GM10266 (cell line): ENCODE data around the gene LZTR1.

Experiments used
- DNase-seq: peaks from one replicate; pipeline ENCODE4 v3.0.0; 2012; ENCODE audit errors: extremely low spot score
- TF ChIP-seq, protein P1 (sequence below): IDR thresholded peaks from 2 replicates; pipeline ENCODE4 v1.5.1; 2012; ENCODE audit warnings: mild to moderate bottlenecking, low read depth; ENCODE audit not compliant: control insufficient read depth, insufficient read depth; ENCODE audit errors: missing control alignments

LZTR1 gene

DNA sequence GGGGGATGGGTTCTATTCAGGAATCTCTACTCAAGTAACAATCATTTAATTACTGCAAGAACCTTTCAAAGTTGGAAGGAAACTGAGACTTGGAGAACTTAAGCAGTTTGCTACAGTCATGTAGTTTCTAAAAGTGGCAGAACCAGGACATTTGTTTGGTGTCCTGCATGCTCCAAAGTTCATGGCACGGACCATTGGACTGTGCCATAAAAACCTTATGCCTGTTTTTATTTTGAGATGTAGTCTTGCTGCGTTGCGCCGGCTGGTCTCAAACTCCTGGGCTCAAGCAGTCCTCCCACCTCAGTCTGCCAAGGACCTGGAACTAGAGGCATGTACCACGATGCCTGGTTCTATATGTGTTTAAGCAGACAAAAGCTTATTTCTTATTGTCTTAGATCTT is 33.6 kb upstream of the LZTR1 start:
- no peak for DNase-seq
- TF ChIP-seq, protein P1, sequence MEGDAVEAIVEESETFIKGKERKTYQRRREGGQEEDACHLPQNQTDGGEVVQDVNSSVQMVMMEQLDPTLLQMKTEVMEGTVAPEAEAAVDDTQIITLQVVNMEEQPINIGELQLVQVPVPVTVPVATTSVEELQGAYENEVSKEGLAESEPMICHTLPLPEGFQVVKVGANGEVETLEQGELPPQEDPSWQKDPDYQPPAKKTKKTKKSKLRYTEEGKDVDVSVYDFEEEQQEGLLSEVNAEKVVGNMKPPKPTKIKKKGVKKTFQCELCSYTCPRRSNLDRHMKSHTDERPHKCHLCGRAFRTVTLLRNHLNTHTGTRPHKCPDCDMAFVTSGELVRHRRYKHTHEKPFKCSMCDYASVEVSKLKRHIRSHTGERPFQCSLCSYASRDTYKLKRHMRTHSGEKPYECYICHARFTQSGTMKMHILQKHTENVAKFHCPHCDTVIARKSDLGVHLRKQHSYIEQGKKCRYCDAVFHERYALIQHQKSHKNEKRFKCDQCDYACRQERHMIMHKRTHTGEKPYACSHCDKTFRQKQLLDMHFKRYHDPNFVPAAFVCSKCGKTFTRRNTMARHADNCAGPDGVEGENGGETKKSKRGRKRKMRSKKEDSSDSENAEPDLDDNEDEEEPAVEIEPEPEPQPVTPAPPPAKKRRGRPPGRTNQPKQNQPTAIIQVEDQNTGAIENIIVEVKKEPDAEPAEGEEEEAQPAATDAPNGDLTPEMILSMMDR = no peak

DNA sequence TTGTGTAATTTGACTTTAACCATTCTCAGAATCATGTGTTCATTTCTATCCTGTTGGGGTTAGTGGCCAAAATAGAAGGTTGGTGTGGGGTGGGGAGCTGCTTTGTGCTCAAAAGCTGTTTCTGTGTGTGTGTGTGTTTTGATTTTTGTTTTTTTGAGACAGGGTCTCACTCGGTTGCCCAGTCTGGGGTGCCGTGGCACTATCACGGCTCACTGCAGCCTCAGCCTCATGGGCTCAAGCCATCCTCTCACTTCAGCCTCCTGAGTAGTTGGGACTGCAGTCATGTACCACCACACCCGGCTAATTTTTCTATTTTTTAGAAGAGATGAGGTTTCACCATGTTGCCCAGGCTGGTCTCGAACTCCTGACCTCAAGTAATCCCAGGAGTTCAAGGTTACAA is 33.1 kb upstream of the LZTR1 start:
- TF ChIP-seq, protein P1 = no peak
- no peak for DNase-seq

DNA sequence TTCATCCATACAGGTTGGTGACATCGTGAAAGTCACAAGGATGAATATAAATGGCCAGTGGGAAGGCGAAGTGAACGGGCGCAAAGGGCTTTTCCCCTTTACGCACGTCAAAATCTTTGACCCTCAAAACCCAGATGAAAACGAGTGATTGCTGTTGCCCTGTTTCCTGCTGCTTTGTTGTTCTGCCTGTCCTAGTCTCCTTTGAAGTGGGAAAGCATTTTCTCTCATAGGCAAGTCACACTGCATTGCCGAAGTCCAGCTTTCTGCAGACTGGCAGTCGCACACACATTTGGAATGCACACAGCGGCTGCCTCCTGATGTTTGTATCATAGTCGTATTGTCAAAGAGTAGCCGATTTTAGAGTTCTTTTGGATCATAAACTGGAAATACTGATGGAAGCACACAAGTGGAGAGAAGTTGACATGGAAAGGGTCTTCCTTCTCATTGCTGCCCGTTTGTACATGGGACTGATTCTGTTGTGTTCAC is 32.4 kb upstream of the LZTR1 start:
- TF ChIP-seq, protein P1 = no peak
- no peak for DNase-seq

DNA sequence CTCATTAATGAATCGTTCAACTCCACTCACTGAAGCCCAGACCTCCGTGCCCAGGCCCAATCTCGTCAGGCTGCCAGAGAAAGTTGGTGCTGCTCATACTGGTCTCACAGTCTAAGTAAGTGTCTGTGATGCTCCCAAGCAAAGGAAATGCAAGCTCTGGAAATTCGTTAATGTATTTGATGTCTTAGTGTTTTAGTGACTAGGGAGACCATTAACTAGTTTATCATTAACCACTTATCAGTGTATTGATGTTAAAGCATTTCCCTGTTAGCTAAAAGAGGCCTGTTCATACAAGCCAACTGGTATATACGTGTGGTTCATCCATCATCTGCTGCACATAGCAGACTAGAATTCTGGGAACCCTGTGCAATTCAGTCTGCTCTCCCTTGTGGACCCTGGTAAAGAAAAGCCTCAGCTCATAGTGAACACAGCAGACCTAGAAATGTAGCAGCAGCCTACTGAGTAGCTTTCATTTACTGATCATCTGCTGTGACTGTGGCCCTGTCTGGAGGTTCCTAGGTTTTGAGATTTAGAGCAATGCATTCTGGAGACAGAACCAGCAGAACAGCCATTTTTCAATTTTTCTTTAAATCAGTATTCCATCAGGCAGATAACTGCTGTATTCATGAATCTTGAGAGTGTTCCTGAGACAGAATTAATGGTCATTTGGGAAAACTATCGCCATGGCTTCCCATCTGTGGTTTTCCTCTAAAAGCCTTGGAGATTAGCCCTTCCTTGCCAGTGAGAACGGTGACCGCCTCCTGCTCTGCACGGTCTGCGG is 30.8 kb upstream of the LZTR1 start:
- TF ChIP-seq, protein P1 = no peak
- DNase-seq = no peak

DNA sequence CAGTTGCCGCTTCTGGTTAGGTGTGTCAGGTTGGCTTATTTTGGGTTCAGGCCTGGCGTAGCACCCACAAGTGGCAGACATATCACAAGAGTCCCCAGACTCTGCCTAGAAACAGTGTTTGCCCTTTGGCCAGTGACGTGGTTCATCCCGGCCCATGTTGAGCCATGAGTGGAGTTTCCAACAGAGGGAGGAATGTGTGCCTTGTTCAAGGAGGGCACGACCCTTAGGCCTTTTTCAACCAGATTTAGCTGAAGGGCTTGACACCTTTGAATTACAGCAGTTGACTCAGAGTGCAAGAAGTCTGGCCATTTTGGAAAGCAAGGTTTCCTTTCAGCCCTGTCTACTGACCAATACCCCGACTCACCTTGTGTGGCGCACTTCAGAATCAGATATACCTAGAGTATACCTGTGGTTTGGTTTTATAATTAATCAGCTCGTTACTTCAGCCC is 30.1 kb upstream of the LZTR1 start:
- TF ChIP-seq, protein P1 = no peak
- DNase-seq = no peak

DNA sequence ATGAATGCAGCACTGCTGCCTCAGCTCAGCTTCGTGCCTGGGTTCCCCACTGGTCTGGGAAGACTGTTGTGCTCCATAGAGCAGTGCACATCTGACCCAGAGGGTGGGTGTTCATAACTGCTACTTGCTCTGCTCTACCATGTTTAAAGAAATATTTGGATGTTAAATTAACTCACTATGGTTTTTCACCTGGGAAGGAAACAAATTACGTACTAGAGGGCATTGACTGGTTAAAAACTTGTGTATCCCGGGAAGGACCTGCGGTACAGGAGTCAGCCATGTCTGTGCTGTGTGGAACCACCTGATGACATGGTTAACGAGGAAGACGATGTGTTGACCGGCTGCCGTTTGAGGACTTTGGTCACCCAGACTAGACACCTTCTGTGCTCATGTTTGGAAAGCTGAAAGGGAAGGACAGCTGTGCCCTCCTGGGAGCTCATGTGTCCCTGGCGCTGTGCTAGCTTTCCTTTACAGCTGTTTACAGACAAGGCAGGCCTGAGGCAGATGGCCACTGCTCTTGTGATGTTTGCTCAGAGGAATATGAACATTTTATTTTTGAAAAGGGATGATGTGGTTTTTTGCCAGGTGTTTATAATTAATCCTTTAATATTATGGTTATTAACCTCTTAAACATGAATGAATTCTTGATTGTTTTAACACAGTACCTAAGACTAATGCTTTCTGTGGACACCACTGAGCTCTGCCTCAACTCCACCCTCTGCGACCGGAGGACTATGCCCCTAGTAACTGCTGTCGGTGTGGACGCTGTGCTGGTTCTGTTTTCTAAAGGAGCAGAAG is 29.4 kb upstream of the LZTR1 start:
- TF ChIP-seq, protein P1 = no peak
- DNase-seq = no peak

DNA sequence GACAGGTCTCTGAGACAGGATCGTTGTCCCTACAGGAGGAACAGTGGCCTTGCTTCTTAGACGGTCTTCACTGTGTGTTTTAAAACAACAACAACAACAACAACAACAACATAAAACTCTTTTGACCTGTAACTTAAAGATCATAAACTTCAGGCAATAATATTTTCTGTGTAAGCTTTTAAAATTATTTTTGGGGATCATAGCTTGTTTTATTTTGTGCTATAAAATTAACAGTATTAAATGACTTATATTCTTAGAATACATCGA is 28.8 kb upstream of the LZTR1 start:
- TF ChIP-seq, protein P1 = no peak
- no peak for DNase-seq
